Spleen (tissue), 7 donors: Measurements from ENCODE around the gene DDX17.

ENCODE experiments used
- POLR2A ChIP-seq, 3 donors: fragments of 450-650 bp; IDR thresholded peaks; one replicate each; pipeline ENCODE4 v1.5.1; 2017; ENCODE audit warnings: antibody characterized with exemption in 3 of 3, mild to moderate bottlenecking in 1 of 3
- POLR2AphosphoS5 ChIP-seq, 3 donors: sonication (generic); formaldehyde crosslinking; IDR thresholded peaks; one replicate each; pipeline ENCODE4 v1.5.1; 2017; ENCODE audit warnings: antibody characterized with exemption in 3 of 3
- TF ChIP-seq, protein P1 (sequence below), 11 experiments: fragments of 200-600 bp in 7 of 11; fragments of 450-650 bp in 4 of 11; sonication (generic) in 4 of 11; IDR thresholded peaks in 8 of 11; conservative IDR thresholded peaks in 3 of 11; 1 replicate in 7 of 11; 2 replicates in 4 of 11; pipeline versions ENCODE4 v1.4.0 to v1.8.0; 2016 to 2021; ENCODE audit warnings: antibody characterized with exemption in 11 of 11, inconsistent platforms in 4 of 11, mild to moderate bottlenecking in 1 of 11
- donor health status: DM: no; HTN: no; CAD: no; lungs with moderate emphysema.
- donor health status: DM: no; HTN: no; CAD: no.
- donor health status: DM: no; HTN: no; CAD: no.

DNA sequence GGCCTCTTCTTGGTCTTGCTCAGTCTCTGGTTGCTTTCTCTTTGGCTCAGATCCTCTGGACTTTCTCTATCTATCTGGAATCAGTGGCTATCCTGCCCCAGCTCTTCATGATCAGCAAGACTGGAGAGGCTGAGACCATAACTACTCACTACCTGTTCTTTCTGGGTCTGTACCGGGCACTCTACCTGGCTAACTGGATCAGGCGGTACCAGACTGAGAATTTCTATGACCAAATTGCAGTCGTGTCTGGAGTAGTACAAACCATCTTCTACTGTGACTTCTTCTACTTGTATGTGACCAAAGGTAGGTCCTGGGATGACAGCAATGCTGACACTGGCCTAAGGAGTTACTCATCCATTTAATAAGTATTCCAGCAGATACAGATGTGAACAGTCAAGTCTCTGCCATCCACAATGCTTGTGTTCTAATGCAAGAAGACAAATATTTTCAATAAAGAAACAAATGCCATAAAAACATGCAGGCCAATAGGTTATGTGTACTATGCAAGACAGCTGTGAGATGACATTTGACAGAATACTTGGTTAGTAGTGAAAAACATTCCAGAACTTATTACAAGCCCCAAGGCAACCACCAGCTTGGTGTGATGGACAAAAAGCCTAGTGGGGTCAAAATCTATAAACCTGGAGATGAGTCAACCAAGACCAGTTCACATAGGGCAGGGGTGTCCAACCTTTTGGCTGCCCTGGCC lies 24.8 kb downstream of the DDX17 start:
- TF ChIP-seq POLR2AphosphoS5 (IDR thresholded peaks at IDR 0.05) (no peak), POLR2A (IDR thresholded peaks at IDR 0.05) (no peak)
- TF ChIP-seq, protein P1, sequence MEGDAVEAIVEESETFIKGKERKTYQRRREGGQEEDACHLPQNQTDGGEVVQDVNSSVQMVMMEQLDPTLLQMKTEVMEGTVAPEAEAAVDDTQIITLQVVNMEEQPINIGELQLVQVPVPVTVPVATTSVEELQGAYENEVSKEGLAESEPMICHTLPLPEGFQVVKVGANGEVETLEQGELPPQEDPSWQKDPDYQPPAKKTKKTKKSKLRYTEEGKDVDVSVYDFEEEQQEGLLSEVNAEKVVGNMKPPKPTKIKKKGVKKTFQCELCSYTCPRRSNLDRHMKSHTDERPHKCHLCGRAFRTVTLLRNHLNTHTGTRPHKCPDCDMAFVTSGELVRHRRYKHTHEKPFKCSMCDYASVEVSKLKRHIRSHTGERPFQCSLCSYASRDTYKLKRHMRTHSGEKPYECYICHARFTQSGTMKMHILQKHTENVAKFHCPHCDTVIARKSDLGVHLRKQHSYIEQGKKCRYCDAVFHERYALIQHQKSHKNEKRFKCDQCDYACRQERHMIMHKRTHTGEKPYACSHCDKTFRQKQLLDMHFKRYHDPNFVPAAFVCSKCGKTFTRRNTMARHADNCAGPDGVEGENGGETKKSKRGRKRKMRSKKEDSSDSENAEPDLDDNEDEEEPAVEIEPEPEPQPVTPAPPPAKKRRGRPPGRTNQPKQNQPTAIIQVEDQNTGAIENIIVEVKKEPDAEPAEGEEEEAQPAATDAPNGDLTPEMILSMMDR (IDR thresholded peaks at IDR 0.05 in 8 of 11, conservative IDR thresholded peaks at IDR 0.05 in 3 of 11) = no peak
